Activated CD8-positive, alpha-beta memory T cell treated with anti-CD3 and anti-CD28 coated beads, Interleukin-2, amount 50 U/mL, for 4 hours (primary cell): ENCODE measurements around the gene ACAA2.

Experiments
- DNase-seq: peaks from one replicate; pipeline ENCODE4 v3.0.0-alpha.2; 2020

Gene ACAA2

GRCh38 chr18:49733896-49734585 is 79.3 kb downstream of the ACAA2 start:
- no peak for DNase-seq

GRCh38 chr18:49733321-49733720 is 80.0 kb downstream of the ACAA2 start:
- DNase-seq: no peak
